ENCODE data around the gene STING1. TPM values are rescaled to one million over a fixed set of nuclear protein-coding genes. Genes with fewer than 3 reads are reported as not detected.
A peak's percentile ranks its signal among the peaks of the same experiment; 100 is the strongest.
"Not testable (repeated sequence)": the region's sequence is repeated elsewhere in the genome, so short reads cannot be mapped to it uniquely, and the experiment has no call there.

Gene STING1
- 32.2 and 39.0 TPM in 2 replicates for total RNA-seq (2014; rRNA removed; shearing (Covaris generic))

GRCh38 chr5:139482050-139482889 lies at the start of gene STING1:
Gene STING1, minus strand, starts transcription at chr5:139482758. Its CDS starts 1,054 bp downstream, at chr5:139481704.
- DNase-seq (ENCODE audit: low spot score) = peak; percentile 99

- no peak for DNase-seq (ENCODE audit: low spot score)
Measured at GRCh38 chr5:139531772-139532169, 49.2 kb upstream of the STING1 start.

- DNase-seq (ENCODE audit: low spot score) = not testable (repeated sequence)
Measured at GRCh38 chr5:139530079-139530478, 47.5 kb upstream of the STING1 start.

- not testable (repeated sequence) for DNase-seq (ENCODE audit: low spot score)
Measured at GRCh38 chr5:139528695-139529094, 46.1 kb upstream of the STING1 start.

- DNase-seq (ENCODE audit: low spot score) = not testable (repeated sequence)
Measured at GRCh38 chr5:139527896-139528467, 45.4 kb upstream of the STING1 start.

GRCh38 chr5:139527090-139527470 lies 44.5 kb upstream of the STING1 start:
- DNase-seq (ENCODE audit: low spot score) = not testable (repeated sequence)

GRCh38 chr5:139526309-139527089 lies 43.9 kb upstream of the STING1 start:
- DNase-seq (ENCODE audit: low spot score) = not testable (repeated sequence)

- DNase-seq (ENCODE audit: low spot score) = not testable (repeated sequence)
Measured at GRCh38 chr5:139525586-139526308, 43.2 kb upstream of the STING1 start.

- DNase-seq (ENCODE audit: low spot score) = no peak
Measured at GRCh38 chr5:139524940-139525585, 42.5 kb upstream of the STING1 start.

GRCh38 chr5:139524446-139524845 lies 41.9 kb upstream of the STING1 start:
- no peak for DNase-seq (ENCODE audit: low spot score)

- no peak for DNase-seq (ENCODE audit: low spot score)
Measured at GRCh38 chr5:139523635-139524445, 41.3 kb upstream of the STING1 start.

GRCh38 chr5:139517683-139518564 lies 35.4 kb upstream of the STING1 start:
- peak; percentile 69 for DNase-seq (ENCODE audit: low spot score)

GRCh38 chr5:139514486-139514856 lies 31.9 kb upstream of the STING1 start:
- no peak for DNase-seq (ENCODE audit: low spot score)

GRCh38 chr5:139513852-139514485 lies 31.4 kb upstream of the STING1 start:
- no peak for DNase-seq (ENCODE audit: low spot score)

- DNase-seq (ENCODE audit: low spot score) = peak; percentile 76
Measured at GRCh38 chr5:139513434-139513833, 30.9 kb upstream of the STING1 start.

- DNase-seq (ENCODE audit: low spot score) = no peak
Measured at GRCh38 chr5:139512786-139513390, 30.3 kb upstream of the STING1 start.

- DNase-seq (ENCODE audit: low spot score) = not testable (repeated sequence)
Measured at GRCh38 chr5:139504722-139505121, 22.2 kb upstream of the STING1 start.

- not testable (repeated sequence) for DNase-seq (ENCODE audit: low spot score)
Measured at GRCh38 chr5:139503879-139504278, 21.3 kb upstream of the STING1 start.

All from A172 (cell line).